HCT116 (cell line): ENCODE results near the gene ZNF566.

Source experiments
- CEBPB ChIP-seq: IDR thresholded peaks from 2 replicates; pipeline ENCODE4 v1.6.1; 2012; ENCODE audit warnings: low read depth
- EZH2 ChIP-seq: fragments of 200-600 bp; sonication (generic); IDR thresholded peaks from 2 replicates; pipeline ENCODE4 v1.6.1; 2017; ENCODE audit warnings: antibody characterized with exemption, mixed run types
- FOSL1 ChIP-seq: IDR thresholded peaks from 2 replicates; pipeline ENCODE4 v1.6.1; 2012; ENCODE audit warnings: low read depth
- MAX ChIP-seq: IDR thresholded peaks from 2 replicates; pipeline ENCODE4 v1.6.1; 2012
- POLR2A ChIP-seq: IDR thresholded peaks from 2 replicates; pipeline ENCODE4 v1.7.0; 2011; ENCODE audit warnings: borderline replicate concordance; ENCODE audit not compliant: insufficient read depth, insufficient read length; ENCODE audit errors: extremely low read depth
- POLR2AphosphoS5 ChIP-seq: IDR thresholded peaks from 2 replicates; pipeline ENCODE4 v1.6.1; 2011; ENCODE audit warnings: mild to moderate bottlenecking, low read depth, low read length, moderate library complexity
- RAD21 ChIP-seq: IDR thresholded peaks from 2 replicates; pipeline ENCODE4 v1.6.1; 2012; ENCODE audit warnings: low read depth, mild to moderate bottlenecking
- ZNF274 ChIP-seq: fragments of 200-500 bp; sonication (Bioruptor generic); IDR thresholded peaks from 2 replicates; pipeline ENCODE4 v1.6.1; 2014; ENCODE audit warnings: mild to moderate bottlenecking, low read depth, low read length, inconsistent platforms
- TF ChIP-seq, protein P1 (sequence below), 3 experiments: fragments of 200-600 bp in 1 of 3; sonication (generic) in 1 of 3; IDR thresholded peaks in 2 of 3; conservative IDR thresholded peaks in 1 of 3; 2 replicates each; pipeline ENCODE4 v1.5.1; 2012 to 2017; ENCODE audit warnings: low read depth in 2 of 3, low read length in 2 of 3, antibody characterized with exemption in 1 of 3, borderline replicate concordance in 1 of 3, control low read depth in 1 of 3, mild to moderate bottlenecking in 1 of 3, mixed read lengths in 1 of 3, mixed run types in 1 of 3, moderate library complexity in 1 of 3; ENCODE audit not compliant: insufficient read depth in 1 of 3

GRCh38 chr19:36418287-36419001 lies 70.9 kb downstream of the ZNF566 start, which contains the start of gene ZFP82:
- TF ChIP-seq FOSL1: no peak
- TF ChIP-seq POLR2A: no peak
- TF ChIP-seq MAX: no peak
- TF ChIP-seq, protein P1, sequence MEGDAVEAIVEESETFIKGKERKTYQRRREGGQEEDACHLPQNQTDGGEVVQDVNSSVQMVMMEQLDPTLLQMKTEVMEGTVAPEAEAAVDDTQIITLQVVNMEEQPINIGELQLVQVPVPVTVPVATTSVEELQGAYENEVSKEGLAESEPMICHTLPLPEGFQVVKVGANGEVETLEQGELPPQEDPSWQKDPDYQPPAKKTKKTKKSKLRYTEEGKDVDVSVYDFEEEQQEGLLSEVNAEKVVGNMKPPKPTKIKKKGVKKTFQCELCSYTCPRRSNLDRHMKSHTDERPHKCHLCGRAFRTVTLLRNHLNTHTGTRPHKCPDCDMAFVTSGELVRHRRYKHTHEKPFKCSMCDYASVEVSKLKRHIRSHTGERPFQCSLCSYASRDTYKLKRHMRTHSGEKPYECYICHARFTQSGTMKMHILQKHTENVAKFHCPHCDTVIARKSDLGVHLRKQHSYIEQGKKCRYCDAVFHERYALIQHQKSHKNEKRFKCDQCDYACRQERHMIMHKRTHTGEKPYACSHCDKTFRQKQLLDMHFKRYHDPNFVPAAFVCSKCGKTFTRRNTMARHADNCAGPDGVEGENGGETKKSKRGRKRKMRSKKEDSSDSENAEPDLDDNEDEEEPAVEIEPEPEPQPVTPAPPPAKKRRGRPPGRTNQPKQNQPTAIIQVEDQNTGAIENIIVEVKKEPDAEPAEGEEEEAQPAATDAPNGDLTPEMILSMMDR (IDR thresholded peaks at IDR 0.05 in 2 of 3, conservative IDR thresholded peaks at IDR 0.05 in 1 of 3; ENCODE audit: borderline replicate concordance in 1 of 3, insufficient read depth in 1 of 3, low read depth in 2 of 3, low read length in 2 of 3): no peak
- TF ChIP-seq POLR2AphosphoS5: no peak
- no peak for TF ChIP-seq RAD21
- TF ChIP-seq ZNF274: no peak
- no peak for TF ChIP-seq CEBPB
- no peak for TF ChIP-seq EZH2
